ENCODE measurements around the gene PLEKHO2.
"Not testable (repeated sequence)": the region's sequence is repeated elsewhere in the genome, so short reads cannot be mapped to it uniquely, and the experiment has no call there.

Gene PLEKHO2, protein sequence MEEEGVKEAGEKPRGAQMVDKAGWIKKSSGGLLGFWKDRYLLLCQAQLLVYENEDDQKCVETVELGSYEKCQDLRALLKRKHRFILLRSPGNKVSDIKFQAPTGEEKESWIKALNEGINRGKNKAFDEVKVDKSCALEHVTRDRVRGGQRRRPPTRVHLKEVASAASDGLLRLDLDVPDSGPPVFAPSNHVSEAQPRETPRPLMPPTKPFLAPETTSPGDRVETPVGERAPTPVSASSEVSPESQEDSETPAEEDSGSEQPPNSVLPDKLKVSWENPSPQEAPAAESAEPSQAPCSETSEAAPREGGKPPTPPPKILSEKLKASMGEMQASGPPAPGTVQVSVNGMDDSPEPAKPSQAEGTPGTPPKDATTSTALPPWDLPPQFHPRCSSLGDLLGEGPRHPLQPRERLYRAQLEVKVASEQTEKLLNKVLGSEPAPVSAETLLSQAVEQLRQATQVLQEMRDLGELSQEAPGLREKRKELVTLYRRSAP

DNA sequence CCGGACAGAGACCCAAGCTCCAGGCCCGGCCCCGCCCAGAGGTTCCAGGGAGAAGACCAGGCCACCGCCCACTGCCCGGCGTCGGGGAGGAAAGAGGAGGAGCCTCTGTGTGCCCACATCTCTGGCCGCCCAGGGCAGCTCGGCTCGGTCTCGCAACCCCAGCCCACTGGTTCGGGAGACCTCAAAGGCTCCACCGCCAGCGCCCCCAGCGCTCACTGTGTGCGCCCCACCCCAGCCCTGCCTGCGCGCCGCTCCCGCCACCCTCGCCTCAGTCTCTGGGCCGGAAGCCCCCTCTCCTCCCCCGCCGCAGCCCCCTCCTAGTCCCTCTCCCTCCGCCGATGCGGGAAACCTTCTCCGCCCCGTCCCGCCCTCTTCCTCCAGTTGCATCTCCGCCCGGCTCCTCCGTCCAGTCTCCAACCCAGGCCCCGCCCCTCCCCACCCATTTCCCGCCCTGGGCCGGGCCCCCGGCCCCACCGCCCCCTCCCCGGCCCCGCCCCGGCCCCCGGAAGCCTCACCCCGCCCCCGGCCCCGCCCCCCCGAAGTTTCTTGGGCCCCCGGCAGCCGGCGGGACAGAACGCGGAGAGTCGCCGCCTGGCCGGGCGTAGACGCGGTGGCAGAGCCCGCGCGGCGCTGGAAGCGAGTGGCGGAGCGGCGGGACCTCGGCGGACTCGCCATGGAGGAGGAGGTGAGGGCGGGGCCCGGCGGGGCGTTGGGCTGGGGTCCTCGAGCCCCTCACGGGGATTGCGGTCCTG, at the start of gene PLEKHO2:
TSS of gene PLEKHO2 (plus strand) at position 572 of the 752 bp plus-strand sequence. CDS start at position 674, 102 bp downstream.
- DNase-seq (ENCODE audit: low spot score): peak; percentile 93

DNA sequence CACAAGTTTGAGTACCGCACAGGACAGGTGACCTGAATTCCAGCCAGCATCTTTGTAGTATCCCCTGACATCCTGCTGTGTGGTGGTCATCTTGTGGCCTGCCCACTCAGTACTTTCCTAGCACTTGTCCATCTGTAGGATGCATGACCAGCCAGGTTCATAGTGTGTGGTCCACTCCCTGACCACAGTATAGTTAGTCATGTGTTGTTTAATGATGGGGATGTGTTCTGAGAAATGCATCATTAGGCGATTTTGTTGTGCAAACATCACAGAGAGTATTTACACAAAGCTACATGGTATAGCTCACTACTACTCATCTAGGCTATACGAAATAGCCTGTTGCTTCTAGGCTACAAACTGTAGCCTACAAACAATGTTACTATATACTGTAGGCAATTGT, 49.4 kb upstream of the PLEKHO2 start:
- DNase-seq (ENCODE audit: low spot score): no peak

DNA sequence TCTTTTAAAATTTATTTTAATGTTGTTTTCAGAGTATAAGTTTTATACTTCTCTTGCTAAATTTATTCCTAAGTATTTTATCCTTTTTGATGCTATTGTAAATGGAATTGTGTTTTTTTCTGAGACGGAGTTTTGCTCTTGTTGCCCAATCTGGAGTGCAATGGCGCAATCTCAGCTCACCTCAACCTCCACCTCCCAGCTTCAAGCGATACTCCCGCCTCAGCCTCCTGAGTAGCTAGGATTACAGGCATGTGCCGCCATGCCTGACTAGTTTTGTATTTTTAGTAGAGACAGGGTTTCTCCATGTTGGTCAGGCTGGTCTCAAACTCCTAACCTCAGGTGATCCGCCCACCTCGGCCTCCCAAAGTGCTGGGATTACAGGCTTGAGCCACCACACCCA, 46.4 kb upstream of the PLEKHO2 start:
- not testable (repeated sequence) for DNase-seq (ENCODE audit: low spot score)

DNA sequence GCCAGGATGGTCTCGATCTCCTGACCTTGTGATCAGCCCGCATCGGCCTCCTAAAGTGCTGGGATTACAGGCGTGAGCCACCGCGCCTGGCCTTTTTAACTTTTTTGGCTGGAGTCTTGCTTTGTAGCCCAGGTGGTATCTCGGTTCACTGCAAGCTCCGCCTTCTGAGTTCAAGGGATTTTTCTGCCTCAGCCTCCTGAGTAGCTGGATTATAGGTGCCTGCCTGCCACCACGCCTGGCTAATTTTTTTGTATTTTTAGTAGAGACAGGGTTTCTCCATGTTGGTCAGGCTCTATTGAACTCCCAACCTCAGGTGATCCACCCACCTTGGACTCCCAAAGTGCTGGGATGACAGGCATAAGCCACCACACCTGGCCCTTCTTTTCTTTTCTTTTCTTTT, 45.8 kb upstream of the PLEKHO2 start:
- not testable (repeated sequence) for DNase-seq (ENCODE audit: low spot score)

DNA sequence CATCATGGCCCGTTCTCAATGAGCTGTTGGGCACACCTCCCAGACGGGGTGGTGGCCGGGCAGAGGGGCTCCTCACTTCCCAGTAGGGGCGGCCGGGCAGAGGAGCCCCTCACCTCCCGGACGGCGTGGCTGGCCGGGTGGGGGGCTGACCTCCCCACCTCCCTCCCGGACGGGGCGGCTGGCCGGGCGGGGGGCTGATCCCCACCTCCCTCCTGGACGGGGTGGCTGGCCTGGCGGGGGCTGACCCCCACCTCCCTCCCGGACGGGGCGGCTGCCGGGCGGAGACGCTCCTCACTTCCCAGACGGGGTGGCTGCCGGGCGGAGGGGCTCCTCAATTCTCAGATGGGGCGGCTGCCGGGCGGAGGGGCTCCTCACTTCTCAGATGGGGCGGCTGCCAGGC, 42.8 kb upstream of the PLEKHO2 start:
- not testable (repeated sequence) for DNase-seq (ENCODE audit: low spot score)

DNA sequence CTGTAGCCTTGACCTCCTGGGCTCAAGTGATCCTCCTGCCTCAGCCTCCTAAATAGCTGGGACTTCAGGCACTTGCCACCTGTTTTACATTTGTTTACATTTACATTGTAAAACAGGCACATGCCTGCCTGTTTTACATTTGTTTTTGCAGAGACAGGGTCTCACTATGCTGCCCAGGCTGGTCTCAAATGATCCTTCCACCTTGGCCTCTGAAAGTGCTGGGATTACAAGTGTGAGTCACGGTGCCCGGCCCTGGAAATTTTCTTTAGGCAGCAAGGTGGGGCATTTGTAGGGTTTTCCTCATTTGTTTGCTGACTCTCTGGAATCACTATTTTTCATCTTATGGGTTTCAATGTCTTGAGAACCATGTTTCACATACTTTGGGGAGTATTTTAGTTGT, 41.2 kb upstream of the PLEKHO2 start:
- DNase-seq (ENCODE audit: low spot score): no peak

DNA sequence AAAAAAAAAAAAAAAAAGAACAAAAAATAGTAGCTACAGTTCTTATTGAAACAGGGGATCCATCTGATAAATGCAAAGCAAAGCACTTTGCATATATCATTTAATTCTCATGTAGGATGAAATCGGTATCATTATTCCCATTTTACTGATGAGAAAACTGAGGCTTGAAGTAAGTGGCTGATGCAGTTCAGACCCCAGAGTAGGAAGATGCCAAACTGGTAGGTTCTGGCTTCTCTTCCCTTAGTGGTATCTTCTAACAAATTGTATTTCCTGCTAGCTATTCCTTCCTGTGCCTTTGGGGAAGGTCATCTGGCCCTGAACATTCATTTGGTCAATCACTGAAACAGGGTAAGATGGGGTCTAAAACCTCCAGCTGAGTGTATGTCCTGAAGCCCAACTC, 38.2 kb upstream of the PLEKHO2 start:
- DNase-seq (ENCODE audit: low spot score): no peak

DNA sequence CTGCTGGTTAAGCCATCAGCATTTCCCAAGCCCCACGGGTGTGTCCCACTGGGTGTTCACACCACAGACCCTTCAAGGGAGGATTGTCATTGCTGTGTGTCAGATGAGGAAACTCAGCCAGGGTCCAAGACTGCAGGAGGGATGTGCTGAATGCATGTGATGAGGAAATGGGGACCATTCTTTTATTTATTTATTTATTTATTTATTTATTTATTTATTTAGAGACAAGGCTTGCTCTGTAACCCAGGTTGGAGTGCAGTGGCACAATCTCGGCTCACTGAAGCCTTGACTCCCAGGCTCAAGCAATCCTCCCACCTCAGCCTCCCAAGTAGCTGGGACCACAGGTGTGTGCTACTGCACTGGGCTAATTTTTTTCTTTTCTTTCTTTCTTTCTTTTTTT, 37.1 kb upstream of the PLEKHO2 start:
- DNase-seq (ENCODE audit: low spot score): no peak

DNA sequence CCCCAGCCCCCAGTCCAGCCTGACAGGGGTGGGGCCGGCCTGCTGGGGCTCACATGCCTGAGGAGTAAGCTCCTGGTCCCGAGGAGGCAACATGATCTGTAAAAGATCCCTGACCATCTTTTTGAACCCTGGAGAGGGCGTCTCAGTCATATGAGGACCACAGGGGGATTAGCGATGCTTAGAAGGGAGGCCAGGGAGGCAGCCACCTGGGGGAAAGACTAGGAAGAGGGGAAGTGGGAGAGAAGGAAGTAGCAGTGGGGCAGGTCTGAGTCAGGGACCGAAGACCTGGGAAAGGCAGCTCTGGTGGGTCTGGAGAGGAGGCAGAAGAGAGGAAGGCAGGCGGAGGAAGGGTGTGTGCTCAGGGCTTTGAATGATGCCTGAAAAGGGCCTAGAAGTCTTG, 35.2 kb upstream of the PLEKHO2 start:
- no peak for DNase-seq (ENCODE audit: low spot score)

DNA sequence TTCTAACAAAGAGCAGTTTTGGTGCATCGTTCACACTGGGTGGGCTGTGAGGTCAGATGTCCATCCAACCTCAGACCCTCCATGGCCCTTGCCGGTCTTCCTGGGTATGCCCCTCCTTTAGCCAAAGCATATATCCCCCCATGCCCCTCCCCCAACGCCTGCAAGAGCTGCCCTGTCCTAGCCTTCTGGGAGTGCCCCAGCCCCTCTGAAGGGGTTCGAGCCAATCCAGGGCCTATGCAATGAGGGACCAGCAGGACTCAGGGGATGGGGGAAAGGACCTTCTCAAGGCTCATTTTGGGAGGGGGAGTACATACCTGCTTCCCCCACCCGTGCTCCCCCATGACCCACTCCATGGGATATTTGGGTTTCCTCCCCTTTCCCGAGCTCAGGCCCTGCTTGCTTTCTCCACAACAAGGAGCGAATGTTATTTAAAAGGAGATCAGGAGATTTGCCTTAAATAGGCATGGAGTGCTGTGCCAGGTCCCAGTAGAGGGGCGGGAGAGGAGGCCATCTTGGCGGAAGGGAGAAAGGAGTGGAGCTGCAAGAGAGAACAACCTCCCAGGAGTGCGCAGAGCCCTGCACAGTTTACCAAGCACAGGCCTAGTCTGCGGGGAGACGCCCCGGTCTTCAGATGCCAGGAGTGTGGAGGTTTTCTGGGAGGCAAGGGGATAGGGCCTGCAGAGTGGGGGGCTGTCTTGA, 34.5 kb upstream of the PLEKHO2 start:
- DNase-seq (ENCODE audit: low spot score): no peak

DNA sequence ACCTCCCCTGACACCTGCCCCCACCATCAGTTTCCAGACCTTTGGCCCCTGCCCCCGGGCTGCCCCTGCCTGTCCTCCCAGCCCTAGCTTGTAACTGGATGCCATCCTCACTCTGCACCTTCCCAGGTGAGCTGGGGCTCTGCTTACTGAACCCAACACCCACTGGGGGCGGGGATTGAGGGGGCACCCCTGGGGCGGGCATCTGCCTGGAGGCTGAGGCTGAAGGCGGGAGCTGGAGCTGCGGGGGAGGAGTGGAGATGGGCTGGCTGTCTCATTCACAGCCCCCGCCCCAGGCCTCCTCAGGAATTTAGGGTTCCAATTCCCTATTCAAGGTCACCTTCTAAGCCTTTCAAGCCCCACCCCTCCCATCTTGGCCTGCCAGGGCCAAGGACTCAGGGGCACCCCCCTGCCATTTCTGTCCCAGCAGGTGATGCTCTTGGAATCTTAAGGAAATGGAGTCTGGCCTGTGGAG, 33.9 kb upstream of the PLEKHO2 start:
- DNase-seq (ENCODE audit: low spot score): no peak

DNA sequence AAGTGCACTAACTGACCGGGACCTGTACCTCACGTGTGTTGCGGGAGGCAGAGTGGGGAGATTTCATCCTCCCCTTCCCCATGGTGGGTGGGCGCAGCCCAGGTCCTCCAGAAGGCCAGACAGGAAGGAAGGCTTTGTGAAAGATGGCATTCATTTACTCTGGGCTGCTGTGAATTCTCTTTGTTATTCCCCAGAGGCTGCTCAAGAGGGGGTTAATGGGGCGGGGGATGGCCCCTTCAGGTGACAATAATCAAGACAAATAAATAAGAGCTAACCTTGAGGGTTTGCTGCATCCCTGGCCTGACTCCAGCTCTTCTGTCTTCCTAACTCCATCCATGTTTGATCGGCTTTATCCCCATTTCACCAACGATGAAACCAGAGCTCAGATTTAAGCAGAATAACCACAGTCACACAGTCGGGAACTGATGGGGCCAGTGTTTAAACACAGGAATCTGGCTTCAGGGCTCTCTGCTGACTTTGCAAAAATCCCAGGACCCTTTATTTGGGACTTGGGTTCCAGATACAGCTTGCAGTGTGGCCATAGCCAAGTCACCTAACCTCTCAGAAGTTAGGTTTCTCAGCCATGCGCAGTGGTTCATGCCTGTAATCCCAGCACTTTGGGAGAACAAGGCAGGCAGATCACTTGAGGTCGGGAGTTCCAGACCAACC, 32.8 kb upstream of the PLEKHO2 start:
- DNase-seq (ENCODE audit: low spot score): no peak

DNA sequence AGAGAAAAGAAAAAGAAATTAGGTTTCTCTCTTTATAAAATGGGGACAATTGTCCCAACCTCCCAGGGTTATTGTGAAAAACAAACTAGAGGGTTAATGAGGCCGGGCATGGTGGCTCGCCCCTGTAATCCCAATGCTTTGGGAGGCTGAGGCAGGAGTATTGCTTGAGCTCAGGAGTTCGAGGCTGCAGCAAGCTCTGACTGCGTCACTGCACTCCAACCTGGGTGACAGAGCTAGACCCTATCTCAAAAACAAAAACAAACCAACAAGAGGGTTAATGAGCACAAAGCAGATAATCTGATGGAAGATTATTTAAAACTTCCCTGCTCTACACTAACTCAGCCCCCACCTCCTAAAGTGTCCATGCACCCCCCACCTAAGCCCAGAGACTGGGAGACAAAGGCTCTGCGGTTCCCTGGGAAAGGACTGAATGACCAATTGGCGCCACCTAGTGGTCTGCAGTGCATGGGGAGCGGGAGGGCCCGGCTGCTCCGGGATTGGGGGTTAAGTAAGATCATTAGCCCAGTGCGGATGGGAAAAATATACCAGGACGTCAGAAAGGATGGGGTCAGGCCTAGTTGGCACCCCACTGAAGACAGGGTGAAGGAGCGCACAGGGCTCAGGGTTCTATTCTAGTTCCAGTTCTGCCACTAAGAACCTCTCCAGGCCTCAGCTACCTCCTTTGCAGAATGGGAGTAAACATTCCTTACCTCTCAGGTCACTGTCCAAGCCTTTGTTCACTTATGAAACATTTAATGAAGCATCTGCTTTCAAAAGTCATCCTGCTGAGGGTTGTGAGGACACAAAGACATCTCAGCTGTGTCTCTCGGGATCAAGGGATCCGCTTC, 31.8 kb upstream of the PLEKHO2 start:
- DNase-seq (ENCODE audit: low spot score): peak; percentile 71

DNA sequence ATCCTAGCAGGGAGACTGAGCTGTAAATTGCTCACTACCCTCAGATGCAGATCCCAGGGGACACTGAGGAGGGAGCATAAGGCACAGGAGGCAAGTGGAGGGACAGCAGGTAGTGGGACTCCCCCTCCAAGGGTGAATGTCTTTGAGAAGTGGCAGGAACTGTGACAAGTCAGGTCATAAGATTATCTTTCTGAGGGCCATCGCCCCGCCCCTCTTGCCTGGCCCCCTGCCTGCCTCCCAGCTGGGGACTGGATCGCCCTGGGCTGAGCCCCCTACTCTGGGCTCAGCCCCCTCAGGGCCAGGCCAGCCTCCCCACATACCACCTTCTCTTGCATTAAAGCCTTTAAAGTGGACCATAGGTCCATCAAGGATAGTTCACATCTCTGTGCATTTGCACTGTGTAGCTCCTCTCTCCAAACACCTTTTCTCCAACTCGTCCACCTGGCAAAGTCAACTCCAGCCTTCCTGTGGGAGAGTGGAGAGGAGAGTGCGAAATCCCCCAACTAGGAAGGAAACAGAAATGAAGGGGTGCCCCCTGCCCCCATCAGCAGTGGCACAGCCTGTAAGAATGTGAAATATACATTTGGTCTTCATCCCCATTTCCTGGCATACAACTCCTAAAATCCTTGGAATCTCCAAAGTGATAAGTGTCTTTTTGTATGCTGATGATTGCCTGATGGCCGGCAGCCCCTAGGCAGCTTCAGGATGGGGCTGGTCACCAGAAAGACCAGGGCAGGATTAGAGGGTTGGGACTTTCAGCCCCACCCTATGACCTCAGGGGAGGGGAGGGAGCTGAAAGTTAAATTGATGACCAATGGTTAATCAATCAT, 31.0 kb upstream of the PLEKHO2 start:
- no peak for DNase-seq (ENCODE audit: low spot score)

DNA sequence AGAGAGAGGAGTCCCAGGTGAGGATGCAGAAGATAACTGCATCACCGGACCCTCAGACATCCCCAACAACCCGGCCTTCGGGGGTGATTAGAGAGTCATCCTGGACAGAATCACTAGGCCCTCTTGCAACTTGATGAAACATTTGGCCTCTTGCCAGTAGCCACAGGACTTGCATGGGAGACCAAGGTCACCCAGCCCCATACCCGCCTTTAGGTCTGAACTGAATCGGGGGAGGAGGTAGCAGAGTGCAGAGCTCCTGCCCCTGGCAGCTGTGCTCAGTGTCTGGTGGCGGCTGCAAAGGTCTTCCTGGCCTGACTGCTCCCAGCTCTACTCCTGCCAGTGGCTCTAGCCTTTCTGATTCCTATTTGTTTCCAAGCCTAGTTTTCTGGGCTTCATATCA, 28.6 kb upstream of the PLEKHO2 start:
- DNase-seq (ENCODE audit: low spot score): no peak

DNA sequence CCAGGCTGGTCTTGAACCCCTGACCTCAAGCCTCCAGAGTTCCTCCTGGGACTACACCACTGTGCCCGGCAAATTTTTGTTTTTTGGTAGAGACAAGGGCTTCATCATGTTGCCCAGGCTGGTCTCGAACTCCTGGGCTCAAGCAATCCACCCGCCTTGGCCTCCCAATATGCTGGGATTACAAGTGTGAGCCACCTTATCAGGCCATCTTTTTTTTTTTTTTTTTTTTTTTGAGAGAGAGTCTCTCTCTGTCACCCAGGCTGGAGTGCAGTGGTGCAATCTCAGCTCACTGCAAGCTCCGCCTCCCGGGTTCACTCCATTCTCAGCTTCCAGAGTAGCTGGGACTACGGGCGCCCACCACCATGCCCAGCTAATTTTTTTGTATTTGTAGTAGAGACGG, 27.4 kb upstream of the PLEKHO2 start:
- DNase-seq (ENCODE audit: low spot score): not testable (repeated sequence)

DNA sequence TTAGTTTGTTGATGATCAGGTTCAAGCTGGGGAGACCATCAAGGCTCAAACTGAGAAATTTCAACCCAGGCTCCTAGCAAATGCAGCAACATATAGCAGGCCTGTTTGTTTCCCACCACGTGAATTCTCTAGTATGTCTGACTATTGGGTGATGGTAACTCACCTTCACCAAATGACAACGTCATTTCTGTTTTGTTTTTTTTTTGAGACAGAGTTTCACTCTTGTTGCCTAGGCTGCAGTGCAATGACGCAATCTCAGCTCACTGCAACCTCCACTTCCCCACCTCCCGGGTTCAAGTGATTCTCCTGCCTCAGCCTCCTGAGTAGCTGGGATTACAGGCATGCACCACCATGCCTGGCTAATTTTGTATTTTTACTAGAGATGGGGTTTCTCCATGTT, 26.8 kb upstream of the PLEKHO2 start:
- not testable (repeated sequence) for DNase-seq (ENCODE audit: low spot score)

DNA sequence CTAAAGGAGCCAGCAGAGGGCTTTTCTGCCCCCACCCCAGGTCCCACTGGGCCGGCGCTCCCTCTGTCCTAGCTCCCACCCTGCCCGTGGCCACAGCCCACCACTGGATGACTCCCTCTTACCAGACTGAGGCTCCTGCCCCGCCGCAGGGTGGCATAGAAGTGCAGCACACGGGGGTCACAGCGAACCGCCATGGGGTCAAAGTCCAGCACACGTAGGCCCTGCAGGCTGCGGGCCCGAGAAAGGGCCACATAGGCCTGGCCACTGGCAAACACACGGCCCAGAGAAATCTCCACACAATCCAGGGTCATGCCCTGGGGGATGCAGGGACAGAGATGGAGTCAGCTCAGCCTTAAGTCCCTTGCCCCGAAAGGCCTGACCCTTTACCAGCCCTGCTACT, 25.3 kb upstream of the PLEKHO2 start:
- no peak for DNase-seq (ENCODE audit: low spot score)

DNA sequence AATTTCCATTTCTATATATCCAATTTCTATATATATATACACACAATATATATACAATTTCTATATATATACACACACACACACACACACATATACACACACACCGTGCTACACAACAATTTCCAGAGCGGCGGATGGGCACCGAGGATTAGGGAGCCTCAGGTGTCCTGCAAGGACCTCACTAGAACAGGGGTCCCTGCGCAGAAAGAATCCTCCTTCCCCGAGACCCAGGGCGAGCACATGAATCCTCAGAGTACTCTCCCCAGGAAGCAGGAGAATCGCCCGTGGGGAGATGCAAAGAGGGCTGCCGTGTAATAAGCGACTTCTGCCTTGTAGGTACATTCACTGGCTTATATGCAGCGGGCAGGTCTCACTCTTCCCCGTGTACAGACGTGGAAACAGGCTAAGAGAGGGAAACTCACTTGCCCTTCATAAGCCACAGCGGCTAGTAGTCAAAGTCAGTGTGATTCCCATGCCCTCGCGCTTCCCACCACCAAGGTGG, 16.7 kb upstream of the PLEKHO2 start:
- peak; percentile 27 for DNase-seq (ENCODE audit: low spot score)
